Ascending aorta (tissue), 2 donors: ENCODE results near the gene AOPEP. TPM values are rescaled to one million over a fixed set of nuclear protein-coding genes. Genes with fewer than 3 reads are reported as not detected.

Experiments
- DNase-seq, 2 donors: peaks; one replicate each; pipeline ENCODE4 v3.0.0-alpha.2; 2019; ENCODE audit warnings: low spot score in 2 of 2
- H3K27ac ChIP-seq, 2 donors: fragments of 200-600 bp; sonication (generic); one replicate each; pipeline ENCODE4 v1.5.1; 2016 to 2017; ENCODE audit warnings: mild to moderate bottlenecking in 1 of 2
- H3K27me3 ChIP-seq: fragments of 200-600 bp; sonication (generic); one replicate; pipeline ENCODE4 v1.5.1; 2017
- H3K36me3 ChIP-seq, 2 donors: fragments of 200-600 bp; sonication (generic); one replicate each; pipeline ENCODE4 v1.5.1; 2016
- H3K4me1 ChIP-seq, 2 donors: fragments of 200-600 bp; sonication (generic); one replicate each; pipeline ENCODE4 v1.5.1; 2016 to 2017; ENCODE audit warnings: mild to moderate bottlenecking in 1 of 2
- H3K4me3 ChIP-seq, 2 donors: fragments of 200-600 bp; sonication (generic); one replicate each; pipeline ENCODE4 v1.5.1; 2016 to 2017; ENCODE audit warnings: mild to moderate bottlenecking in 1 of 2
- H3K9me3 ChIP-seq, 2 donors: fragments of 200-600 bp; sonication (generic); one replicate each; pipeline ENCODE4 v1.5.1; 2016
- CTCF ChIP-seq, 3 experiments: fragments of 200-600 bp in 2 of 3; fragments of 450-650 bp in 1 of 3; sonication (generic) in 2 of 3; IDR thresholded peaks; one replicate each; pipeline ENCODE4 v1.5.1; 2016 to 2019; ENCODE audit warnings: antibody characterized with exemption in 3 of 3, mild to moderate bottlenecking in 1 of 3, moderate library complexity in 1 of 3
- intact Hi-C: fragments of 100-400 bp; cut with DNase I; formaldehyde crosslinking; loops from one replicate; pipeline ENCODE4 v1.15.1; 2023
- total RNA-seq: library from RNA; depleted of rRNA; stranded (reverse); fragments of >200 nt; gene quantifications from one replicate; pipeline ENCODE4 v1.1.0, GENCODE V29; 2016

Gene AOPEP
- total RNA-seq, 1 donor from 2014 or later, result 333 TPM

DNA sequence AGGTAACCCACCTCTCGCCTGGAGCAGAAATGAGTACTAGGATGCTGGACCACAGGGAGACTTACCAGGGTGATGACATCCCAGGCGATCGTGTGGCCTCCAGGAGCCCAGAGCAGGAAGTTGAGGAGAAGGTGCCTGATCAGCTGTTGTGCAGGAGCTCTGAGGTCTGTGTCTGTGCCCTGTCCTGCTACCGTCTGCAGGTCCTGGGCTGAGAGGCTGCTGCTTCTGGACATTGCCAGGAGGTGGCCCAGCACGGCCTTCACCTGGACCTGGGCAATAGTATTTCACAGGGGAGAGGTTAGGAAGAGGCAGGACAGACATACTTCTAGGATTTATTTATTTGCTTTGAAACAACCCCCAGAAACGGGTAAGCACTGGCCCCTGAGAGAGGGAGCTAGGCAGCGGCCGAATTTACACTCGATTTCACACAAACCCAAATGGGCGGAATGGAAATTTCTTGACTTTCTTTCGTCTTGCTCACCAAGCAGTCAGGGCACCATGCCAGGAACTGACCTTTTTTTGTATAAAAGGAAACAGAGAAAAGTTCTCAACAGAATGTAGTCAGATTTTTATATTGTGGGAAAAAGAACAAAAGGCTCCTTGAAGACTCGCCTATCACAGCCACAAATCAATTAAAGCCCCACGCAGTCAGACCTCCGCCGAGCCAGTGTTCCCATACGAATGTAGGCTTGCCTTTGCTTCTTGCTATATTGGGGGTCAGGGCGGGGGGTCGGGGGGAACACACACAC lies 380.7 kb downstream of the AOPEP start:
- peak overlapping the region; percentile 84 to 95 for H3K27ac ChIP-seq
- H3K9me3 ChIP-seq, result no peaks in the 10 kb centered on the region
- TF ChIP-seq CTCF (IDR thresholded peaks at IDR 0.05), result no peak
- peak in 1 of 2 donors; percentile 90 for DNase-seq
- no peaks in the 10 kb centered on the region for H3K27me3 ChIP-seq
- peak overlapping the region in 1 of 2 donors; percentile 26 for H3K4me3 ChIP-seq
- H3K4me1 ChIP-seq, result peaks cover 40 to 73% of the 10 kb centered on the region in 2 donors
- H3K36me3 ChIP-seq, result peaks cover 20 to 38% of the 10 kb centered on the region in 2 donors
- intact Hi-C loops, result no loop called here

DNA sequence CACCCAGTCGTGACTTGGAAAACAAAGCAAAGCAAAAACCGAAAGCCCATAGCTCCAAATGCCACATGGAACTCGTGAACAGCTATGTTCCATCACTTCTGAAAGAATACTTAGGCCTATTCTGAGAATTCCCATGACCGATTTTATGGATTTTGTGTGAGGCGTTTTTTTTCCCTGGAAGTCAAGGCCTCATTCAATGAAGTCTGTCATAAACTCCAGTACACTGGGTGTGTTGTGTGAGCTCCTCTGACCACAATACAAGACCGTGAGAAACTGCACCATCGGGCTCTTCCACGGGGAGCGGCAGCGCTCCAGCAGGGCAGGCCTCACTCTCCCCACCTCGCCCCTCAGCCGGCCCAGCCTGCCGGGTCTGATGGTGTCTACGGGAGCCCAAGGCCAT lies 381.5 kb downstream of the AOPEP start:
- no peak for TF ChIP-seq CTCF (IDR thresholded peaks at IDR 0.05)
- intact Hi-C loops, result no loop called here
- peaks cover 32 to 65% of the 10 kb centered on the region in 2 donors for H3K4me1 ChIP-seq
- H3K4me3 ChIP-seq, result no peak overlapping the region
- no peaks in the 10 kb centered on the region for H3K9me3 ChIP-seq
- no peak for DNase-seq
- no peaks in the 10 kb centered on the region for H3K27me3 ChIP-seq
- H3K27ac ChIP-seq, result peak overlapping the region; percentile 84 to 95
- peaks cover 28 to 46% of the 10 kb centered on the region in 2 donors for H3K36me3 ChIP-seq

- Histone ChIP-seq H3K27ac (peak overlapping the region; percentile 84 to 95), H3K27me3 (no peaks in the 10 kb centered on the region), H3K4me3 (no peak overlapping the region), H3K36me3 (peaks cover 30 to 52% of the 10 kb centered on the region in 2 donors), H3K4me1 (peaks cover 25 to 57% of the 10 kb centered on the region in 2 donors), H3K9me3 (no peaks in the 10 kb centered on the region)
- TF ChIP-seq CTCF (IDR thresholded peaks at IDR 0.05), result no peak
- intact Hi-C loops, result no loop called here
- no peak for DNase-seq
These were observed 382.3 kb downstream of the AOPEP start for GRCh38 chr9:95108777-95109176.

- H3K9me3 ChIP-seq, result no peaks in the 10 kb centered on the region
These were observed 383.0 kb downstream of the AOPEP start for GRCh38 chr9:95109456-95109855.

DNA sequence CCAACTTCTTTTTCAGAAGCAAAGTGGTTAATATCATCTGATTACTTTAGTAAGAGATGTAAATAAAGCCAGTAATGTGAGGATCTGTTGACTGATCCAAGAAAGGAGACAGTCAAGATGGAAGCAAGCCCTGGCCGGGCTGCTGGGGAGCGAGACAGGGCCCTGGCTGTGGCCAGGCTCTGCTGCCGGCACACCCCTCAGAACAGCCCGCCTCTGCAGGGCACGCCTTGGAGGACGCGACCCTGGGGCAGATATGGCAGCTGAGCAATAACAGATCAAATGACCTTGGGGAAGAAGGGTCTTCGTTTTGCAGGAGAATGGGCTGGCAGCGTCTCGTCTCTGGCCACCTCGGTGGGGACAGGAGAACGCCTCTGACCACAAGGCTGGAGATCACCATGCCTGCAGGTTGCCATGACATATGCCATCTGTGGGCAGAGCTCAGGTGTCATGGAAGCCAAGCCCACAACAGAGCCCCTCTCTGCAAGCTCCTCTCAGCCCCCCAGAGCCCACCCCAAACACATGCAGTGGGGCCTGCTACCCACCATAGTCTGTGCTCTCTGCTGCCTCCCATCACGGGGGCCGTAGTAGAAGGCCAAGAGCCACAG lies 384.5 kb downstream of the AOPEP start:
- DNase-seq, result no peak
- Histone ChIP-seq H3K4me1 (peaks cover 28 to 46% of the 10 kb centered on the region in 2 donors), H3K27ac (peak overlapping the region; percentile 24 to 84), H3K36me3 (peaks cover 33 to 52% of the 10 kb centered on the region in 2 donors), H3K27me3 (no peaks in the 10 kb centered on the region), H3K4me3 (no peak overlapping the region), H3K9me3 (no peaks in the 10 kb centered on the region)
- no peak for TF ChIP-seq CTCF (IDR thresholded peaks at IDR 0.05)
- intact Hi-C loops, result no loop called here

More at GRCh38 chr9:95109456-95109855, 383.0 kb downstream of the AOPEP start:
- Histone ChIP-seq H3K27ac (peak overlapping the region; percentile 84 to 95), H3K4me3 (no peak overlapping the region), H3K36me3 (peaks cover 33 to 56% of the 10 kb centered on the region in 2 donors), H3K4me1 (peaks cover 19 to 51% of the 10 kb centered on the region in 2 donors), H3K27me3 (no peaks in the 10 kb centered on the region)
- no peak for TF ChIP-seq CTCF (IDR thresholded peaks at IDR 0.05)
- intact Hi-C loops, result no loop called here
- no peak for DNase-seq
